ENCODE measurements around the gene TBC1D2.
A peak's percentile ranks its signal among the peaks of the same experiment; 100 is the strongest.

TBC1D2 gene

GRCh38 chr9:98215271-98215670 lies 40.2 kb downstream of the TBC1D2 start:
- no peak for DNase-seq

DNA sequence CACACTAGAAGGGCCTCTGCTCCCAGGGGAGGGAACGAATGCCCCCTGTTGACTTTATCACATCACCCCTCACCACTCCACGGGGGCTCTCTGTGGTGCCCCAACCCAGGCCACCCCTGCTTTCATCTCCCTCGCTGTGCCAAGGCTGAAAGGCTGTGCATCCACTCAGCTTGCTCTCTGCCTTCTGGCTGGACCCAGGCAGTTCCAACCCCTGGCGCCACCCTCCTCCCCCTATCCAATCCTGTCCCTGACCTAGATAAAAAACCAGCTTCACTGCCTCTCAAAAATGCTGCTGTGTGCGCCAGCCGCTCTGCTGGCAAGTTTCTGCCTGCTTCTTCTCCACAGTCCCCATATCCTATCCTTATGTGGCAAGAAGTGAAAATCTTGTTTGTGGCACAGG lies 40.6 kb downstream of the TBC1D2 start:
- DNase-seq, result no peak

GRCh38 chr9:98211260-98211659 lies 44.2 kb downstream of the TBC1D2 start:
- DNase-seq, result no peak

- DNase-seq, result no peak
These were observed 45.0 kb downstream of the TBC1D2 start for GRCh38 chr9:98210435-98210834.

DNA sequence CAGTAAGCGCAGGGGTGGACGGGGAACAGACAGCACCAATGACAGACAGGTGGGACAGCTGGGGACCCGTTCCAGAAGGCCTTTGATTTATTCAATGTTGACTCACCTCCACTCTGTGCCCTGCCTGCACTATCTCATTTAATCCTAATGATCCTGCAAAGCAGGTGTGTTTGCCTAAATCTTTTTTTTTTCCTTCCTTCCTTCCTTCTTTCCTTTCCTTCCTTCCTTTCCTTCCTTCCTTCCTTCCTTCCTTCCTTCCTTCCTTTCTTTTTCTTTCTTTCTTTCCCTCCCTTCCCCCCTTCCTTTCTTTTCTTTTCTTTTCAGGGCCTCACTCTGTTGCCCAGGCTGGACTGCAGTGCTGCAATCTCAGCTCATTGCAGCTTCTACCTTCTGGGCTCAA lies 45.9 kb downstream of the TBC1D2 start:
- no peak for DNase-seq

GRCh38 chr9:98208635-98209034 lies 46.8 kb downstream of the TBC1D2 start:
- no peak for DNase-seq

DNA sequence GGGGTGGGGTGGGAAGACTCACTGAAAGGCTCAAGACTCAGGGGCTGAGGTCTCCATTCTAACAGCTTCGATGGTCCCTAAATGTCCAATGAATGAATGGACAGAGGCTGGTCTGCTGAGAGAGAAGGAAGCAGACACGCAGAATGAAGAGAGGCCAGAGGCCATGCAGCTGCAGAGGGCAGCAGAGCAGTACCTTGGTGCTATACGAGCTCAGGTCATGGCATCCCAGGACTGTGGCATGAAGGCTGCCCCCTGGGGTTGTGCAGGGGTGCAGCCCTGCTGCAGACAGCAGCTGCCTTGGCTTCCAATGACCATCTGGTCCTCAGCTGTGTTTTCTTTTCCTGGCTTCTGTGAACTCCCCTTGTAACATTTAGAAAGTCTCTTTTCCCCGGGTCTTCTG lies 47.8 kb downstream of the TBC1D2 start:
- no peak for DNase-seq

GRCh38 chr9:98206754-98207153 lies 48.7 kb downstream of the TBC1D2 start:
- DNase-seq, result no peak

GRCh38 chr9:98204692-98205091 lies 50.8 kb downstream of the TBC1D2 start:
- DNase-seq, result no peak

- DNase-seq, result no peak
These were observed 52.3 kb downstream of the TBC1D2 start for GRCh38 chr9:98203153-98203552.

DNA sequence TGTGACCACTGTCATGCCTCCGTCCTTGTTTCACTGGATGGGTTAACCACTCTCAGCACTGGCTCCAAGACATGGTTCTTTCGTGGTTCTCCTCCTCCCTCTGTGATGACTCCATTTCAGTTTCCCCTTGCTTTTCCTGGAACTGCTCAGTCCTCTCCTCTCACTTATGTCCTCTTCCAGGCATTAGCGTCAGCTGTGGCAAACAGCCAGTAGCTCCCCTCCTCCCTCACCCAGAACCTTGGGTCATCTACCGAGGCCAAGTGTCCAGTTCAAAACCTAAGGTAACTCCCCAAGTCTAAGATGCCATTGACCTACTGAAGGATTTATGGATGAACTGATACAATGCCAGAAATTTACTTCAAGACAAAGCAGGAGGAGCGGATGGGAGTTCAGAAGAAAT lies 53.2 kb downstream of the TBC1D2 start:
- DNase-seq, result no peak

DNA sequence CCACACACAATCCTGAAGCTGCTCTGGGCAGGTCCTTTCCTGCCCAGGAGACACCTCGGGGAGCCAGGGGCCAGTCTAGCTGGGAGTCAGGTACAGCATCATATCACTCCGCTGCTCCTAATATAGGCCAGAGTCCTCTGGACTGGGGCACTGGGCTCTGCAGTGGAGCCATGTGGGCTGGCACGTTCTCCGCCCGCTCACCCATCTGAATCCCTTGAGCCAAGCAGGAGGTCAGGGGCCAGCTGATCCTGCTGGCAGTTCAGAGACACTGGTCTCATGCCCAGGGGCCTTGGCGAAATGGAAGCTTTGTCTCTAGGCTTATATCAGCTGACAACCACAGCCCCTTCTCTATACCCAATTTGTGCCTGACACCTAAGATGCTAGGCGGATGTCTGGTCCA lies 53.7 kb downstream of the TBC1D2 start:
- DNase-seq, result no peak

DNA sequence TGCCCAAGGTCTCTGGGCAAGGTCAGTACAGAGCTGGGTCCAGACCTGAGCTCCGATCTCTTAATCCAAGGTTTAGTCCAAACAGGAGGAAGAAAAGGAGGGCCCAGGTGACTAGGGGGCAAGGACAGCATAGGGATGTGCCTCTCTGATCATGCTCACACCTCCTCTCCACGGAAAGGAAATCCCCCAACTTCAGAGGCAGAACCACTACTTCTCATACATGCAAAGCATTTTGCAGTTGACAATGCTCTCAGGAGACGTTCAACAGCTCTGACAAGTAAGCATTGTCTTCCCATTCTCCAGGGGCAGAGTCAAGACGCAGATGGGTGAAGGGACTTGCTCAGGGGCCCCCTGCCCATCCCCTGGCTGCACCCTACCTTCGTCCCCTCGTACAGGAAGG lies 54.3 kb downstream of the TBC1D2 start:
- no peak for DNase-seq

- DNase-seq, result no peak
These were observed 55.9 kb downstream of the TBC1D2 start for GRCh38 chr9:98199388-98200033.

DNA sequence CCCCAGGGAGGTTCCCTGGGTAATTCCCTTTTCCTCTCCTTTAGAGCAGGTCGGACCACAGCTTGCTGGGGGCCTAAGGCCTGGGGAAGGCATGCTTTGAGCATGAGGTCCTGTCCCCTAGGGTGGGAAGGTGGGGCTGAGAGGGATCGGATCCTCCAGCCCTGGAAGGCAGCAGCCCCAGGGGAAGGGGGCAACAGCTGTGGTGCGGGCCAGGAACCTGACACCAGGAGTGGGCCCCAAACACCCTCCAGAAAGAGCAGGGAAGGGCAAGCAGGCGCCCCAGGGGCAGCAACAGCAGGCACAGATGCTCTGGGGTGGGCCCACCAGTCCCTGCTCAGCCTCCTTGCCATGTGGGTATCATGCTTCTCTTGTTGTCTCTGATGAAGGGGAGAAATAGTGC lies 59.8 kb downstream of the TBC1D2 start:
- DNase-seq, result peak; percentile 98

GRCh38 chr9:98193336-98193944 lies 62.0 kb downstream of the TBC1D2 start:
- no peak for DNase-seq

- peak; percentile 85 for DNase-seq
These were observed 62.7 kb downstream of the TBC1D2 start, which contains the start of gene CORO2A for GRCh38 chr9:98192503-98193335. TSS of gene CORO2A (minus strand) at chr9:98192637. CDS start at chr9:98157660, 34,977 bp downstream.

- DNase-seq, result no peak
These were observed 63.6 kb downstream of the TBC1D2 start for GRCh38 chr9:98191671-98192502.

DNA sequence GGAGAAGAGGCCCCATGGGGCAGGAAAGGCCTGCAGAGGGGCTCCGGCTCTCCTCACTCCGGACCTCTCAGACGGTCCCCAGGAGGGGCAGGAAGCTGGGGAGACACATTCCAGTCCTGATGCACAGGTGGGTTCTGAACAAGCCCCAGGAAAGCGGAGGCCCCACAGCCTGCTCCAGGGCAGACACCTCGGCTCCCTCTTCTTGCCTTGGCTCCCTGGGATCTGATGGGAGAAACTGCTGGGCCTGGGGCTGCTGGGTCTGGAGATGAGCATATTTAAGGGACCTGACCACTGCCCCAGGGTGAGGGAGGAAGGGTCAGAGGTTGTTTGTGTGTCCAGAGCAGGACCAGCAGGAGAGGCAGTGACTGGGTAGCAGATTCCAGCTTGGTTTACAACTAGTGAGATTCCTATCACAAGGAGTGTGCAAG lies 64.3 kb downstream of the TBC1D2 start:
- no peak for DNase-seq

GRCh38 chr9:98190757-98191105 lies 64.7 kb downstream of the TBC1D2 start:
- DNase-seq, result no peak

DNA sequence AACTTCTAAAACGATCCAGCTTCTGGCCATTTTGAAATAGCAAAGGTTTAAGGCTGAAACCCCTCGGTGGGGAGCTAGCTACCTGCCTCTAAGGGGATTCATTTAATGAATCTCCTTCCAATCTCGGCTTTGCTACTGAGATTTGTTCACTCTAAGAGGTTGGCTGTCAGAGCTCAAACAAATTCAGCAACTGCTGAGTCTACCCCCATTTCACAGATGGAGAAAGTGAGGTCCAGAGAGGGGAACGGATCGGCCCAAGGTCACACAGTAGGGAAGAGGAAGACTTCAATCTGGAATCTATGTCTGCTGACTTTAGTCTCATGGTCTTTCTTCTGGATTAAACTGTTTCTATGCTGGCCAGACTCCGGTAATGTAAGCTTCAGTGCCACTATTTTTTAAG lies 66.0 kb downstream of the TBC1D2 start:
- no peak for DNase-seq

DNA sequence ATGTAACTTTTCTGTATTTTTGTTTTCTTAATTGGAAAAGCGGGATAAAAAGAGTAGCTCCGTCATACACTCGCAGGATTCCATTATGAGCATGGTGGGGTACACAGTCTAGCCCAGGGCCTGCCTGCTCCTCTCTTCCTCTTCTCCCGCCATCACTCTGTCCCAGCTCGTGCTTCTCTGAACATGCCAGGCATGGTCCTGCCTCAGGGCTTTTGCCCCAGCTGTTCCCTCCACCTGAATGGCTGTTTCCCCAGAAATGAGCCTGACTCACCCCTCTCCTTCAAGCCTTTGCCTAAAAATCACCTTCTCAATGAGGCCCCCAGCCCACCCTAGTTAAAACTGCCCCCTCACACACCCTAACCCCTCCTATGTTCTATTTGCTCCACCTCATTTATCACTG lies 67.5 kb downstream of the TBC1D2 start:
- no peak for DNase-seq

DNA sequence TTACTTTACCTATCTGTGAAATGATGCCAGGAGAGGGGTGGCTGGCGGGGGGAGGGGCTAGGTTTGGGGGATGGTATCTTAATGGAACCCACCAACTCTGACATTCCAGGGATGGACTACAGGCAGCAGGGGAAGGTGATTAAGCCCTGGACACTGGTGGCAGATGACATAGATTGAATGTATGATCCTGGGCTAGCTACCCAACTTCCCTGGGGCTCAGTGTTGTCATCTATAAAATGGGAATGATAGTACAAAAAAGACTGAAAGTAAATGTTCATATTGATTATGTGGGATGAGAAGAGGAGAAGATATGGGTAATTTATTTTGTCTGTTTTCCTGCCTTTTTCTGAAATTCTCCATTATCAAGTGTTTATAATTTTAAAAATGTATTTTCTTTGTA lies 69.2 kb downstream of the TBC1D2 start:
- no peak for DNase-seq
